ENCODE results near the gene TRAFD1.
"Not testable (repeated sequence)": the region's sequence is repeated elsewhere in the genome, so short reads cannot be mapped to it uniquely, and the experiment has no call there.

The TRAFD1 gene

GRCh38 chr12:112158461-112159145, 33.2 kb downstream of the TRAFD1 start:
- not testable (repeated sequence) for DNase-seq (ENCODE audit: low spot score)

GRCh38 chr12:112159146-112159541, 33.8 kb downstream of the TRAFD1 start:
- DNase-seq (ENCODE audit: low spot score), result no peak

GRCh38 chr12:112160611-112161010, 35.3 kb downstream of the TRAFD1 start:
- DNase-seq (ENCODE audit: low spot score), result no peak

GRCh38 chr12:112161711-112162110, 36.4 kb downstream of the TRAFD1 start:
- DNase-seq (ENCODE audit: low spot score), result no peak

- DNase-seq (ENCODE audit: low spot score), result no peak
Measured at GRCh38 chr12:112162241-112162790, 37.0 kb downstream of the TRAFD1 start.

- no peak for DNase-seq (ENCODE audit: low spot score)
Measured at GRCh38 chr12:112163056-112163455, 37.7 kb downstream of the TRAFD1 start.

GRCh38 chr12:112163471-112163991, 38.2 kb downstream of the TRAFD1 start:
- no peak for DNase-seq (ENCODE audit: low spot score)

GRCh38 chr12:112164011-112164660, 38.8 kb downstream of the TRAFD1 start:
- DNase-seq (ENCODE audit: low spot score), result no peak

- no peak for DNase-seq (ENCODE audit: low spot score)
Measured at GRCh38 chr12:112165624-112166023, 40.3 kb downstream of the TRAFD1 start.

GRCh38 chr12:112166051-112167015, 41.0 kb downstream of the TRAFD1 start:
- no peak for DNase-seq (ENCODE audit: low spot score)

GRCh38 chr12:112167031-112167461, 41.7 kb downstream of the TRAFD1 start:
- no peak for DNase-seq (ENCODE audit: low spot score)

- no peak for DNase-seq (ENCODE audit: low spot score)
Measured at GRCh38 chr12:112167718-112168525, 42.6 kb downstream of the TRAFD1 start.

- DNase-seq (ENCODE audit: low spot score), result no peak
Measured at GRCh38 chr12:112168561-112168971, 43.2 kb downstream of the TRAFD1 start.

- DNase-seq (ENCODE audit: low spot score), result no peak
Measured at GRCh38 chr12:112169161-112169872, 44.0 kb downstream of the TRAFD1 start.

GRCh38 chr12:112169966-112170365, 44.6 kb downstream of the TRAFD1 start:
- no peak for DNase-seq (ENCODE audit: low spot score)

- no peak for DNase-seq (ENCODE audit: low spot score)
Measured at GRCh38 chr12:112170376-112170775, 45.0 kb downstream of the TRAFD1 start.

- DNase-seq (ENCODE audit: low spot score), result no peak
Measured at GRCh38 chr12:112170971-112171596, 45.7 kb downstream of the TRAFD1 start.

GRCh38 chr12:112172556-112173324, 47.4 kb downstream of the TRAFD1 start:
- no peak for DNase-seq (ENCODE audit: low spot score)
